GM19025 (cell line): ENCODE data around the gene CFAP61.

Source experiments
- ATAC-seq: cut with Tn5 transposase; IDR thresholded peaks from one replicate; pipeline ENCODE4 v1.9.1; 2021; ENCODE audit warnings: mild to moderate bottlenecking, low read depth, moderate library complexity; ENCODE audit not compliant: unreplicated experiment

Gene CFAP61

GRCh38 chr20:20373091-20373571 is 320.8 kb downstream of the CFAP61 start:
- no peak for ATAC-seq

- ATAC-seq, result no peak
These were observed 323.5 kb downstream of the CFAP61 start for GRCh38 chr20:20375862-20376261.

GRCh38 chr20:20386192-20386591 is 333.9 kb downstream of the CFAP61 start:
- no peak for ATAC-seq

DNA sequence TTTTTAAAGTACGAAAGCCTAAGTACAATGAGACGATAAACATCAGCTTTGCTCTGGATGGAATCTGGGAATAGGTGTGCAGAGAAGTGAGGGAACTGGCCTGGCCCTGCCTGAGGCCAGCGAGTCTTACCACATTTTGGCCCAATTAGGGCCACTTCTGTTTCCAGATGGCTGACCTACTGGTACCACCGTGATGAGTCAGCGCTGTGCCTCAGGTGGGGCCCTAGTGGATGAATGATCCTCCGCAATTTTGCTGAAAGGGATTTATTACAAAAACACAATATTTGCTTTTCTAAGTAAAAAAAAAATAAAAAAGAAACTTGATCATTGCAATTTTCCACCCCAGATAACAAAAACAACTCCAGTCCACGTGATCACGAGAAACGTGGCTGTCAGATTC is 338.1 kb downstream of the CFAP61 start:
- no peak for ATAC-seq

- ATAC-seq, result no peak
These were observed 338.8 kb downstream of the CFAP61 start for GRCh38 chr20:20391115-20391514.

- no peak for ATAC-seq
These were observed 339.4 kb downstream of the CFAP61 start for GRCh38 chr20:20391766-20392165.

DNA sequence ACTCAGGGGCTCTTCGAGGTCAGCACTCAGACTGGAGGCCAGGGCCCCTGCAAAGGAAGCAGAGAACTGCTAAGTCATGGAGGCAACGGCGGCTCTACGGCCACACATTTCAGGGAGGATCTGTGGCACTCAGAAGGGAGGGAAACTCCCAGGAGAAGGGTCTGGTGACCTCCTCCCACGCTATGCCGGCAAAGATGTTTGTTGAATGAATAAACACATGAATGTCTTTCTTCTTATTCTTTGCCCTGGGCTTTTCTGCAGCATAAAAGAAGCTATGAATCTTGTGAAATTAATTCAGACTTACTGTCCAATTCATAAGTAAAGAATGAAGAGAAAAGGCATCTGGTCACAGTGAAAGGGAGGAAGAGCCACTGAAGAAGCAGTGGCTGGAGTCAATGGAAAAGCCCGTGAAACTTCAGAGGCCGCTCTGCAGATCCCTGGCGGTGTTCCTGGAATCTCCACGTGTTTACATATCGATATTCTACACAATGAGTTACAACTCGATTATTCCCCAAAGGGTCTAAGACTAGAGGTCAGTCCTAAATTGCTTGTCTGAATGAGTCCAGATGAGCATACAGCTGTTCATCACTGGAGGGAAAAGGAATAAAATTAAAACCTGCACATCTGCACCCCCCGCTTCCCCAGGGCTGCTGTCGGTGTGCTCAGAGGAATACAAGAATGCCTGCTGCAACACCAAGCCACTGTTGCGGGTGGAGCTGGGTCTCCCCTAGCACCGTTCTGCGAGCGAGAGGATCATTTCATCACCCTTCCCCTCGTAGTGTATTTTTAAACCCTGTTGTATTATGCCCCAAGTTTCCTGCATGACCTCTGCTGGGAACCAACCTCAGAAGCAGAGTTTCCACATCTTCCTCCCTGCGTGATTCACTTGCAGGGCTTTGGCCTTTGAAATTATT is 341.1 kb downstream of the CFAP61 start:
- ATAC-seq, result no peak

DNA sequence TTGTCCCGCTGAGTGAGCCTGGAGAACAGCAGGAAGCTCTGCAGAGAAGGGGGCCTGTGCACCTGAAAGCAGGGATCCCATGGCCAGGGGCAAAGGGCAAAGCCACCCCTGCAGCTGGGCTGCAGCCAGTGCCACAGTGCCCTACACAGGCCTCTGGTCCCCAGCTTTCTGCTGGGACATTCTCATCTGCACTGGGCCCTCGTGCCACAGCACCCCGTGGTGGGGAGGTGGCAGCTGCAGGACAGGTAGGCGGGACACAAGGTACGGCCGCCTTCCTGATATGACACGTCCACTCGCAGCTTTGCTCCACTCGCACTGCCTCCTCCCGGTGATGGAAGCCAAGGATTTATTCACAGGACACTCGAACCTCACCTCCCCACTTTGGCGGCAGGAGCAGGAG is 342.8 kb downstream of the CFAP61 start:
- ATAC-seq, result no peak

DNA sequence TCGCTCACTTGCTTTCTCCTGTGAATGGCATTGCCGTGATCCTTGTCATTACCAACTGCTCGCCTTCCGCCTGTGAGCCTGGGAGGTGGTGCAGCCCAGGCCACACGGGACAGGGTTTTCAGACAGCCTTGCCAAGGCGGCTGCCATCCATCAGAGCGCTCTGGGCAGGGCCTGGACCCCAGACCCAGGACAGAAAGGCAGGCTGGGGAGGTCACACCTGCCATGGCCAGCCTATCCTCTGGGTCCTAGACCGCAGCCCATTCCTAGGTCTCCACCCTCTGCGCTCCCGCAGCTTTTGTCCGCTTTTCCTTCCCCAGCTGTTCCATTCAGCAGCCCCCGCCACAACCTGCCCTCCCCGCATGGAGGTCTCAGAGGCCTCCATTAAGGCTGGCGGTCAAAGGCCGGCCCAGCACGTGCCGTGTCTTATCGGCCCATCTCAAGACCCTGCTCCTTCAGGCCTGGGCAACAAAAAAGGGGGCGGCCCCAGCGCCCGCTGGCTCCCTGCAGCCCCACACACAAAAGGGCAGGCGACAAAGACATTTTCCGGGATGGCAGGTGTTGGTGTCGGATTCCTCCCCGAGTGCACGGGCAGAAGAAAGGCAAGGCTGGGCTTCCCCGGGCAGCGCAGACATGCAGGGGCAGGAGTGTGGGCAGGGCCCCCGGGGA is 343.7 kb downstream of the CFAP61 start:
- no peak for ATAC-seq

GRCh38 chr20:20396794-20397193 is 344.5 kb downstream of the CFAP61 start:
- ATAC-seq, result no peak

- ATAC-seq, result no peak
These were observed 345.8 kb downstream of the CFAP61 start for GRCh38 chr20:20398123-20398522.

- ATAC-seq, result no peak
These were observed 347.5 kb downstream of the CFAP61 start for GRCh38 chr20:20399531-20400500.

GRCh38 chr20:20401991-20402390 is 349.7 kb downstream of the CFAP61 start:
- no peak for ATAC-seq

- no peak for ATAC-seq
These were observed 352.3 kb downstream of the CFAP61 start for GRCh38 chr20:20404633-20405032.

DNA sequence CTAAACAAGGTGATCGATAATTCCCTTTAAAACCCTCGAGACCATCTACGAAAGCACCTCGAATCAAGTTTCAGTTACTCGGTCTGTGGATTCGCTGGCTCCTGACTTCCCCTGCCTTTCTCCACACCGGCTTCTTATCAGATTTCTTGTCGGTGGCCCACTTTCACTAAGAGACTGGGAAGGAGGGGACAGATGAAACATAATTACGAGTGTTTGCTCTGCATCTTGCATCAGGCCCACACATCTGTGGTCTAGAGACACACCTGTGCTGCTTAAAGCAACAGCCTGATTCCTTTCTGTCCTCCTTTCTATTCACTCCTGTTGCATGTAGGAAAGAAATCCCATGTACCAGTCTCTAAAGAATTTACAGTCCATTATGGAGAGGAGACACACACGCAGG is 353.3 kb downstream of the CFAP61 start:
- ATAC-seq, result no peak

DNA sequence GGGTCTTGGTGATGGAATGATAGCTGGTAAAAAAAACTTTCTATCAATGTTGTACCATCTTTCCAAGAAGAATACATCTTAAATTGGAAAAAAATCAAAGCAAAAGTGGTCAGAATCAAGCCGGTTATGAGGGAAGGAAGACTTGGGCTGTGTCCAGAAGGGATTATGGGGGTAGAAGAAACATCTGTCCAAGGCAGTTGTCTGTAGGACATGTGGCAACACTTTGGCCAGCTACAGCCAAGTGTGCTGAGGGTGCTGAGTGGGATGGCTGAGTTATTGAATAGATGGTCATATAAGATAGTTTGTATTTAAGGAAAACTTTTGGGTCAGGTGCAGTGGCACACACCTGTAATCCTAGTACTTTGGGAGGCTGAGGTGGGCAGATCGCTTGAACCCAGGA is 354.0 kb downstream of the CFAP61 start:
- no peak for ATAC-seq

DNA sequence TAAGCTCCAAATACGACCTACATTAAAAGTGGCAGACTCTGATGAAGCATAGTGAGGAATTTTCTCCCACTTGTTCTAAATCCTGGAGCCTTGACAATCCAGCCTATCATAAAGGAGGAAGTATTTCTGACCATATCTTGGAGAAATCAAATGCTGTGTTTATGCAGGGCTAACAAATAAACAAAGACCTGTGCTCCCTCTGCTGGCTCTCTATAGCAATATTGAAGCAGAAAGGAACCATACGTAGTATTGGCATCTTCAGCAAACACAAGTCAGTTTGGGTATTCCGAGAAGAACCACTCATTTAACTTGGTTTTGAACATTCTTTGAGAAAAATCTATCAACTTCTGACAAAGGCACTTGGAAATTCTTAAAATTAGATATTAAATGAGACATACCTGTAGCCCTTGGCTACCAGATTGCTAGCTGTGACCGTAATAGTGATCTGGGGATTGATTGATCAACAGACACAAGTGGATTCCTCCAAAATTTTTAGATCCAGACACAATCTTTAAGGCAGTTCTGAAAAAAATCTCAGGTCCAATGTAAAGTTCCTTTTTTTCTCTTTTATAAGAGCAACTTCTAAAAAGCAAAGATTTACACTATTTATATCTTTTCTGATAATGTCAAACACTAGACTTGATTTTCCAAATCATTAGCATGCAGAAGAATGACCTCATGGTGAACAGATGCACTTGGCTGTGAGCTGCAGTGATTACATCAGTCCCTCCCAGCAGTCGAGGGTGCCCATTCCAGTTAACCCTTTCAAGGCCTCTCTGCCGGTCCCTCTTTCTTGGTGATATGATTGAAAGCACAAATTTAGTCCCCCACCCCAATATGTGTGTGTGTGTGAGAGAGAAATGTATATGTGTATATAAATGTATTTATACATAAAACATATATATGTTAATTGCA is 355.8 kb downstream of the CFAP61 start:
- ATAC-seq, result no peak

DNA sequence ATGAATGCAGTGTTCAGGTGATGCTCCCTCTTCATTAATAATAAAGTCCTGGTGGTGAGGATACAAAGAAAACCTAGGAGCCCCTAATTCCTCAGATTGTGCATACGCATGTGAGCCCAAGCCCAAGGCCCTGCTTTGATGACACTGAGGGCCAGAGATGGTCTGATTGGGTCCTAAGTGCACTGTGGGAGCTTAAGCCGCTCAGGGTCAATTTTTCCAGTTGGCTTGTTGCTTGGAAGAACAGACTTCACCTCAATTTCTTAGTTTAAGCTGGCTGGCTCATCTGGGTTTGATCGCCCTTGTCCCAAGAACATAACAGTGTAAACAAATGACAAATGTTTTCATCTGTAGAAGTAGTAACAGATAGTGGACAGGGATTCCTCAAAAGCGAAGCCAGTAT is 357.0 kb downstream of the CFAP61 start:
- no peak for ATAC-seq
